Nucleus accumbens (tissue), 56 donors: Measurements from ENCODE around the gene MYOZ3.
A peak's percentile ranks its signal among the peaks of the same experiment; 100 is the strongest.

Experiments
- DNase-seq, 56 donors: peaks; one replicate each; lab custom pipeline; 2025; lab: John Stamatoyannopoulos, UW

MYOZ3 gene

DNA sequence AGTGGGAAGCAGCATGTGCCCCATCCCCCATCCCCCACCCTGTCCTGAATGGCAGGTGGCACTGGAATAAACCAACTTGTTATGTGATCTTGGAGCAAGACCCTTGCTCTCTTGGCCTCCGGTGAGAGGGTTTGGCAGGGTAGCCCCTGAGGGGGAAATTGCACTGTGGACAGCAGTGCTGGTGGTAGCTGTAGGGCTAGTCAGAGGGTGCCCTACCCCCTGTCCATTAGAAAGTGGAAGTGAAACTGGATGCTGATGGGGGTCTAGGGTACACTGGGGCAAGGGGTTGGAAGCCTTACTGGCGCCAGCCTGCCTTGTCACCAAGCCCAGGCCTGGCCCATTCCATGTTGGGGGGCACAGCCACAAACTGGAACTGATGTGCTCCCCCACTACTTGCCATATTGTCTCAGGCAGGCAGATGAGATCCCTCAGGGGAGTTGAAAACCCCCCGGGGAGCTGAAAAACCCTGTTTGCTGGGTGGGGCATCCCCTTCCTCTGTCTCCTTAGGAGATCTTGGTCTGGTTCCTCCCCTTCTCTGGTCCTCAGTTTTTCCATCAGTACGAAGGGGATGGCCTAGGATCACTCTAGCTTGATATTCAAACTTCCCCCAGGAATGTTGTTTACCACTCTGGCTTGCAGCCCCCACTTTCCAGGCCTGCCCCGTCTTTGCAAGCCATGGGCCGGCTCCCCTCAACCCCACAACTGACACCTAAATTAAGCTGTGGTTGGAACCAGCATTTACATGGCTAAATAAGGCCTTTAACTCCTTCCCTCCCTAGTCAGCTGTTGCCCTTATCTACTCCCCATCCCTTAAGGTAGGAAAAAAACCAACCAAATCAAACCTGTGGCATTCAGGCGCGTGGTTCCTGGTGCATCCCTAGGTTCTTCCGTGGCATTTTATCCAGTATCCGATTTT lies 35.0 kb upstream of the MYOZ3 start:
- peak in 3 of 56 donors; percentile 68 to 70 (median 70) for DNase-seq

- peak in 28 of 56 donors; percentile 18 to 81 (median 52) for DNase-seq
These were observed 34.2 kb upstream of the MYOZ3 start for GRCh38 chr5:150626853-150627276.

GRCh38 chr5:150627731-150628545 lies 33.1 kb upstream of the MYOZ3 start:
- no peak for DNase-seq

- DNase-seq: no peak
These were observed 32.0 kb upstream of the MYOZ3 start for GRCh38 chr5:150628936-150629485.

GRCh38 chr5:150630016-150630415 lies 31.0 kb upstream of the MYOZ3 start:
- DNase-seq: no peak

GRCh38 chr5:150630461-150631325 lies 30.4 kb upstream of the MYOZ3 start:
- DNase-seq: no peak

- DNase-seq: no peak
These were observed 29.7 kb upstream of the MYOZ3 start for GRCh38 chr5:150631326-150631701.

- no peak for DNase-seq
These were observed 28.5 kb upstream of the MYOZ3 start for GRCh38 chr5:150632305-150633160.

- DNase-seq: no peak
These were observed 27.6 kb upstream of the MYOZ3 start for GRCh38 chr5:150633429-150633828.

DNA sequence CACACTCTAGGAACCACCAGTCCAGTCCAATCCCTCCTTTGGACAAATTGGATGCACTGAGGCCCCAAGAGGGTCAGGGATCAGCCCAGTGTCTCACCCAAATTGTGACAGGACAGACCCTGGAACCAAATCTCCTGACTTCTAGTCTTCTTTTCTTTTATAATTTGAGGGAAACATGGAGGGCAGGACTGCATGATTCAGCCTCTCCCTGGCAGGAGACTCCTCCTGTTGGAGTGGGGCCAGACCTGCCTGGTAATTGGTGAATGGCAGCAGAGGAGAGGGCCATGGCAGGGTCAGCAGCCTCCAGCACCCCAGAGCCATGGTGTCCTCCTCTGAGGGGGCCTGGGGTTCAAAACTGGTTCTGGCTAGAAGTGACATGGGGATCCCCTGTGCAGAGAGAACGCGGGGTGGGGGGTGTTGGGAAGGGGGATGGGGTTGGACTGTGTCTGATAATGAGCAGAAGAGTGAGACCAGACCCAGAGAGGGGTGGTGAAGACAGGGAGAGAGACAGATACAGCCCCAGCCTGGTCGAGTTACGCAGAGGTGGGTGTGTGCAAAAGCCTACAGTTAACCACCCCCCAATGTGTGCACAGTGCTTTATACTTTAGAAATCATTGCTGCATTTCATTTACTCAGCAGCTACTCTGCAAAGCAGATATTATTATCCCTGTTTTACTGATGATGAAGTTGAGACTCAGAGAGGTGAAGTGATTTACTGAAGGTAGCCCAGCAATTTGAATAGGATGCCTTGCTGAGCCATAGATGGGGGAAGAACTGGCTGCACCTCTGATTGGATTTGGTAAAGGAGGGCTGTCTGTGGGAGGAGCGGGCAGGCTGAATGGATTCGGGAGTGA lies 24.4 kb upstream of the MYOZ3 start:
- DNase-seq: peak in 4 of 56 donors; percentile 16 to 45 (median 22)

DNA sequence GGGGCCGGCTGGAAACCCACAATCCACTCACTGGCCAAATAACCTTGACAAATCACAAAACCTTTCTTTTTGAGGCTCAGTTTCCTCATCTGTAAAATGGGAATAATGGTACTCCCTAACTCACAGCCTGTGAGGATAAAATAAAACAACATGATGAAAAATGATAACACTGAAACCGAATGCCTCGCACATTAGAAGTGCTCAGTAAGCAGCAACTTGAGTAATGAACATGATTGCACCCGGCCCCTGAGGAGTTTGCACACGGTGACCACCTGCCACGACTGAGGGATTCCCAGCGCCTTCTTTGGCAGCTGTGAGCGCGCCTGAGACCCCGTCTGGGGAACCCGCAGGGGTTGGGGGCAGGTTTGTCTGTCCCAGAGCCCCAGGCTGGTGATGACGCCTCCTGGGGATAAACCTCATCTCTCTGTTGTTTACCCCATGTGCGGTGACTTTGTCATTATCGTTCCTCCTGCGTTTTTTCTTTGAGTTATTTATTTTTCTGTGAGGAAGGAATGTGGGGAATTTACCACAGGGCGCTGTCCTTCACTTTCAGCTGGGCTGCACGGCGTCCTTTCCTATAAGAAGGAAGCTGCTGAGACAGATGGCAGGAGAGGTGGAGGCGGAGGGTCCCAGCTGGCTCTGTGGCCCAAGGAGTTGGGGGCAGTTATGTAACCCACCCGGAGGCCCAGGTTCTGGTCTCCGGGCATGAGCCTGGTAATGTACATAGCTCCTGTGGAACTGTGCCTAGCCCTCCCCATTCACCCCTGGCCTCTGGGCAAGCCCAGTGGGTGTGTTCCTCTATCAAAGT lies 23.6 kb upstream of the MYOZ3 start:
- DNase-seq: no peak

DNA sequence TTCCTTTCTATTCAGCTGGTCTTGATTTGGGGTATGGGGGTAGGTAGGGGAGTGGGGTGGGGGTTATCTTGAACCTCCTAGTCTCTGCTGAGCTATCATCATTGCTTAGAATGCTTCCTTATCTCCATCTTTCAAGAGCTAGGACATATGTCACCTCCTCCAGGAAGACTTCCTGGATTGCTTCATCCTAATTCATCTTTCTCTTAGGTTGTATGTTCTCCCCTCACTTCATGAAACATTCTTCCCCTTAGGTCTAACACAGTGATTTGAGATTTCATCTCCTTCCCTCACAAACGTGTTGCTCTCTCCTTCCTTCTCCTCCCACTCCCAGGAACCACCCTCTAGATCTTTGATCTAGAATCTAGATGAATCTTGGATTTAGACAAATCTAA lies 23.0 kb upstream of the MYOZ3 start:
- no peak for DNase-seq

DNA sequence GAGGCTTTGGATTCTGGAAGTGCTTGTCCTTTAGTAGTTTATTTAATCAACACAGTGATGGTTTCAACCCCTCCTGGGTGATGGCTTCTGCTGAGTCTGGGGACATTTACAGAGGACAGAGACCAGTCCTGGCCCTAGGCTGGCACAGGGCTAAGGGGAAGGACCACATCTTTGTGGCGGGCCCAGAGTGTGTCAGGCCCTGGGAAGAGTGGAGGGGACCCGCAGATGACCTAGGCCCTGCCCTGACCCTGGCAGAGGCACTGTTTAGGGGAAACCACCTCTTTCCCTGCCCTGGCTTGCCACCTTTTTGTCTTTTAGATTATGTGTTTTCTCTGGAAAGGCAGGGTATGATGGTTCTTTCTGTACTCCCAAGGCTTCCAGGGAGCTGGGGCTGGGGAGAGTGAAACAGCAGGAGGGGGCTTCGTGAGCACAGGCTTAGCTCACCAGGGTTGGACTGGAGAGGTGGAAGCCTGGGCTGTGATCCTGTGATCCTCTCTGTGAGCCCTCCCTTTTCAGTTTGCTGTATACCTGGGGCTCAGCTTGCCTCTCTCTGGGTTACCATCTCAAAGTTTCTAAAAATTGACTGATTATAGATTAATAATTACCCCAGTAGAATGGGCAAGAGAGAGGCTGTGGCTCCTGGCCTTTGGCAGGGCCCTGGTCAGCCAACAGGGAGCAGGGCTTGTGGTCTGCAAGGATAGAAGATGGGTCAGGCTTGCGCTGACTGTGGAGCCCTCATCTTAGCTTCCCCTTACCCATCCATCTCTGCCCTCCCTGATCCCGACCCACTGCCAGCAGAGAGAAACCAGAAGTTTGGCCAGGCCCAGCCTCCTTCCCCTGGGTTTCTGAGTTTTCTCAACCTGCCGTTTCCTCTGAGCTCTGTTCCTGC lies 22.3 kb upstream of the MYOZ3 start:
- no peak for DNase-seq

GRCh38 chr5:150639377-150639692 lies 21.7 kb upstream of the MYOZ3 start:
- no peak for DNase-seq

GRCh38 chr5:150639751-150640150 lies 21.3 kb upstream of the MYOZ3 start:
- DNase-seq: no peak

- peak in 32 of 56 donors; percentile 20 to 74 (median 47) for DNase-seq
These were observed 20.6 kb upstream of the MYOZ3 start, which contains the start of gene SYNPO for GRCh38 chr5:150640311-150641005. Gene SYNPO, plus strand, starts transcription at chr5:150640660. Its CDS starts 7,616 bp downstream, at chr5:150648276.
